GM18519 (cell line): ENCODE data around the gene GFER.
"Not testable (repeated sequence)": the region's sequence is repeated elsewhere in the genome, so short reads cannot be mapped to it uniquely, and the experiment has no call there.

Experiments
- ATAC-seq: cut with Tn5 transposase; IDR thresholded peaks from one replicate; pipeline ENCODE4 v1.9.1; 2021; ENCODE audit warnings: mild to moderate bottlenecking, moderate library complexity; ENCODE audit not compliant: unreplicated experiment, low FRiP score

GFER gene

GRCh38 chr16:2025251-2025650, 41.3 kb downstream of the GFER start:
- no peak for ATAC-seq

GRCh38 chr16:2025878-2026460, 42.0 kb downstream of the GFER start:
- no peak for ATAC-seq

- no peak for ATAC-seq
Measured at GRCh38 chr16:2026461-2027023, 42.5 kb downstream of the GFER start, which contains the start of gene NHERF2. Gene NHERF2 (plus strand): TSS chr16:2026902. CDS start chr16:2027006, 104 bp downstream.

GRCh38 chr16:2027024-2028010, 43.3 kb downstream of the GFER start:
- ATAC-seq: no peak

GRCh38 chr16:2028146-2028545, 44.2 kb downstream of the GFER start:
- no peak for ATAC-seq

- ATAC-seq: no peak
Measured at GRCh38 chr16:2028620-2029220, 44.7 kb downstream of the GFER start.

GRCh38 chr16:2029350-2029749, 45.4 kb downstream of the GFER start:
- no peak for ATAC-seq

GRCh38 chr16:2030036-2030435, 46.0 kb downstream of the GFER start:
- ATAC-seq: no peak

GRCh38 chr16:2031081-2031577, 47.1 kb downstream of the GFER start:
- no peak for ATAC-seq

- no peak for ATAC-seq
Measured at GRCh38 chr16:2032285-2033056, 48.5 kb downstream of the GFER start.

GRCh38 chr16:2033057-2033908, 49.3 kb downstream of the GFER start:
- ATAC-seq: no peak

- not testable (repeated sequence) for ATAC-seq
Measured at GRCh38 chr16:2033909-2034695, 50.1 kb downstream of the GFER start.

GRCh38 chr16:2034696-2035430, 50.9 kb downstream of the GFER start:
- no peak for ATAC-seq

- ATAC-seq: no peak
Measured at GRCh38 chr16:2035431-2036199, 51.6 kb downstream of the GFER start.

- no peak for ATAC-seq
Measured at GRCh38 chr16:2036200-2036966, 52.4 kb downstream of the GFER start.

GRCh38 chr16:2037115-2037514, 53.1 kb downstream of the GFER start:
- ATAC-seq: no peak
